K562 (cell line): ENCODE results near the gene ATCAY. TPM values are rescaled to one million over a fixed set of nuclear protein-coding genes. Genes with fewer than 3 reads are reported as not detected.

Experiments
- ARID2 ChIP-seq: fragments of 450-650 bp; IDR thresholded peaks from 2 replicates; pipeline ENCODE4 v1.6.1; 2017; ENCODE audit warnings: antibody characterized with exemption, mild to moderate bottlenecking
- ARID4B ChIP-seq: sonication (generic); formaldehyde crosslinking; IDR thresholded peaks from 2 replicates; pipeline ENCODE4 v1.8.0; 2022; ENCODE audit warnings: mild to moderate bottlenecking, missing genetic modification reagents
- ATF3 ChIP-seq, 2 experiments: fragments of 450-650 bp in 1 of 2; sonication (generic) in 1 of 2; formaldehyde crosslinking in 1 of 2; IDR thresholded peaks in 1 of 2; conservative IDR thresholded peaks in 1 of 2; 2 replicates each; pipeline versions ENCODE4 v1.6.1 to v1.8.1; 2016 to 2023; ENCODE audit warnings: mild to moderate bottlenecking in 2 of 2, moderate library complexity in 2 of 2, inconsistent platforms in 1 of 2, missing genetic modification reagents in 1 of 2
- ATF4 ChIP-seq: fragments of 450-650 bp; formaldehyde crosslinking; IDR thresholded peaks from 2 replicates; pipeline ENCODE4 v1.4.0; 2022; ENCODE audit warnings: mild to moderate bottlenecking, moderate library complexity
- CUX1 ChIP-seq: fragments of 200-800 bp; sonication (Bioruptor generic); IDR thresholded peaks from 2 replicates; pipeline ENCODE4 v1.6.1; 2016; ENCODE audit warnings: missing genetic modification characterization, missing compliant biosample characterization
- FOXA1 ChIP-seq: fragments of 450-650 bp; IDR thresholded peaks from 2 replicates; pipeline ENCODE4 v1.6.1; 2016; ENCODE audit warnings: mild to moderate bottlenecking, borderline replicate concordance
- MAFK ChIP-seq: IDR thresholded peaks from 2 replicates; pipeline ENCODE4 v1.6.1; 2011; ENCODE audit warnings: low read length, improper control_type of control experiment
- PHB2 ChIP-seq: fragments of 450-650 bp; IDR thresholded peaks from 2 replicates; pipeline ENCODE4 v1.6.1; 2017; ENCODE audit warnings: low read depth
- SOX6 ChIP-seq: fragments of 450-650 bp; IDR thresholded peaks from 2 replicates; pipeline ENCODE4 v1.6.1; 2014; ENCODE audit warnings: mild to moderate bottlenecking
- TEAD4 ChIP-seq, 2 experiments: sonication (generic) in 1 of 2; formaldehyde crosslinking in 1 of 2; IDR thresholded peaks; 2 replicates each; pipeline versions ENCODE4 v1.6.1 to v1.8.0; 2012 to 2022; ENCODE audit warnings: borderline replicate concordance in 1 of 2, inconsistent platforms in 1 of 2, low read length in 1 of 2, mild to moderate bottlenecking in 1 of 2, missing genetic modification reagents in 1 of 2
- polyA plus RNA-seq, 8 experiments: library from polyadenylated mRNA; depleted of rRNA in 4 of 8; stranded (reverse) in 5 of 8; unstranded in 3 of 8; fragments of >200 nt; fragmentation: Nextera tagmentation in 2 of 8; fragmentation: Illumina TruSeq in 1 of 8; extraction: Ambion mirVana in 2 of 8; extraction: Trizol in 1 of 8; gene quantifications; 2 replicates each; pipeline versions ENCODE4 v1.2.1 to v1.2.3, GENCODE V29; 2011 to 2014; ENCODE audit warnings: inconsistent platforms in 1 of 8, missing spikeins in 1 of 8
- total RNA-seq, 7 experiments: library from RNA; depleted of rRNA in 6 of 7; stranded (reverse); fragments of >200 nt in 6 of 7; fragmentation: Illumina TruSeq in 2 of 7; extraction: Trizol in 2 of 7; gene quantifications; 2 replicates each; pipeline versions ENCODE4 v1.2.1 to v1.2.3, GENCODE V29; 2011 to 2021; ENCODE audit warnings: low replicate concordance in 1 of 7

Gene ATCAY
- total and polyA plus RNA-seq, 9 of the 15 experiments (the other 6 are each of a cell fraction or from before 2014, with no cell fraction given), result not detected

- TF ChIP-seq CUX1 (CRISPR knock-in tag) (0 out of 2 replicates have a peak, but pooled peaks have one; percentile 45), ARID4B (CRISPR knock-in tag) (no peak), PHB2 (no peak), ARID2 (0 out of 2 replicates have a peak, but pooled peaks have one; percentile 28), SOX6 (no peak), ATF3 (IDR thresholded peaks at IDR 0.05) (0 out of 2 replicates have a peak, but pooled peaks have one; percentile 9), ATF3 (CRISPR knock-in tag; conservative IDR thresholded peaks at IDR 0.05) (no peak), FOXA1 (no peak), MAFK (peak; percentile 99), TEAD4 (IDR thresholded peaks at IDR 0.05; ENCODE audit: low read length) (no peak), TEAD4 (CRISPR knock-in tag; IDR thresholded peaks at IDR 0.05; ENCODE audit: borderline replicate concordance) (no peak), ATF4 (CRISPR knock-in tag) (0 out of 2 replicates have a peak, but pooled peaks have one; percentile 5)
Observed at GRCh38 chr19:3842948-3843347, 37.5 kb upstream of the ATCAY start (continued).
